GM23338 (cell line): ENCODE measurements around the gene DNAJC16.

Experiments used
- CREB1 ChIP-seq: fragments of 250-450 bp; sonication (Bioruptor Pico); IDR thresholded peaks from 2 replicates; pipeline ENCODE4 v1.5.0; 2020; ENCODE audit warnings: low read depth, mild to moderate bottlenecking, moderate library complexity
- CTCF ChIP-seq, 2 experiments: fragments of 200-600 bp in 1 of 2; sonication (generic) in 1 of 2; conservative IDR thresholded peaks; 2 replicates each; pipeline versions ENCODE4 v1.5.1 to v1.6.1; 2016 to 2017; ENCODE audit warnings: antibody characterized with exemption in 2 of 2, low read depth in 2 of 2, mild to moderate bottlenecking in 2 of 2, moderate library complexity in 1 of 2
- ETS1 ChIP-seq: IDR thresholded peaks from 2 replicates; pipeline ENCODE4 v1.6.1; 2016; ENCODE audit warnings: antibody characterized with exemption
- EZH2 ChIP-seq: fragments of 200-600 bp; sonication (generic); IDR thresholded peaks from one replicate; pipeline ENCODE4 v1.8.0; 2017; ENCODE audit warnings: antibody characterized with exemption, mild to moderate bottlenecking, low read depth; ENCODE audit not compliant: unreplicated experiment
- EZH2phosphoT487 ChIP-seq: fragments of 200-600 bp; sonication (generic); IDR thresholded peaks from one replicate; pipeline ENCODE4 v1.8.1; 2018; ENCODE audit warnings: antibody characterized with exemption; ENCODE audit not compliant: unreplicated experiment
- JUNB ChIP-seq: IDR thresholded peaks from one replicate; pipeline ENCODE4 v1.6.1; 2016; ENCODE audit warnings: antibody characterized with exemption; ENCODE audit not compliant: unreplicated experiment
- NANOG ChIP-seq: IDR thresholded peaks from 2 replicates; pipeline ENCODE4 v1.6.1; 2016; ENCODE audit warnings: antibody characterized with exemption, borderline replicate concordance
- POLR2AphosphoS5 ChIP-seq: IDR thresholded peaks from 2 replicates; pipeline ENCODE4 v1.6.1; 2016; ENCODE audit warnings: antibody characterized with exemption, low read depth
- REST ChIP-seq: IDR thresholded peaks from one replicate; pipeline ENCODE4 v1.6.1; 2018; ENCODE audit warnings: antibody characterized with exemption; ENCODE audit not compliant: unreplicated experiment
- STAT1 ChIP-seq: IDR thresholded peaks from one replicate; pipeline ENCODE4 v1.6.1; 2016; ENCODE audit warnings: antibody characterized with exemption; ENCODE audit not compliant: unreplicated experiment
- ZNF114 ChIP-seq: fragments of 250-450 bp; sonication (Bioruptor Pico); IDR thresholded peaks from 2 replicates; pipeline ENCODE4 v1.5.0; 2020; ENCODE audit warnings: mild to moderate bottlenecking, moderate library complexity
- ZNF331 ChIP-seq: fragments of 250-450 bp; sonication (Bioruptor Pico); IDR thresholded peaks from 2 replicates; pipeline ENCODE4 v1.5.0; 2020; ENCODE audit warnings: low read depth, mild to moderate bottlenecking, moderate library complexity
- ZNF462 ChIP-seq: fragments of 250-450 bp; sonication (Bioruptor Pico); IDR thresholded peaks from 2 replicates; pipeline ENCODE4 v1.5.0; 2020; ENCODE audit warnings: mild to moderate bottlenecking, moderate library complexity

GRCh38 chr1:15543589-15544568 lies 17.2 kb downstream of the DNAJC16 start:
- TF ChIP-seq EZH2phosphoT487 (no peak), CTCF (conservative IDR thresholded peaks at IDR 0.05; ENCODE audit: low read depth in 2 of 2) (no peak), REST (no peak), EZH2 (no peak), POLR2AphosphoS5 (no peak), STAT1 (no peak), ETS1 (no peak), ZNF331 (CRISPR knock-in tag) (no peak), NANOG (no peak), CREB1 (CRISPR knock-in tag) (no peak), JUNB (no peak), ZNF462 (CRISPR knock-in tag) (no peak), ZNF114 (CRISPR knock-in tag) (no peak)
